Esophagus squamous epithelium (tissue), 4 donors: ENCODE measurements around the gene PHACTR3.

Experiments
- CTCF ChIP-seq, 6 experiments: fragments of 450-650 bp in 4 of 6; fragments of 200-600 bp in 2 of 6; sonication (generic) in 2 of 6; IDR thresholded peaks; one replicate each; pipeline ENCODE4 v1.5.1; 2016 to 2019; ENCODE audit warnings: antibody characterized with exemption in 6 of 6, mild to moderate bottlenecking in 4 of 6, moderate library complexity in 4 of 6
- POLR2A ChIP-seq, 4 donors: fragments of 450-650 bp; IDR thresholded peaks; one replicate each; pipeline ENCODE4 v1.6.1; 2017; ENCODE audit warnings: antibody characterized with exemption in 4 of 4, mild to moderate bottlenecking in 4 of 4, moderate library complexity in 3 of 4

DNA sequence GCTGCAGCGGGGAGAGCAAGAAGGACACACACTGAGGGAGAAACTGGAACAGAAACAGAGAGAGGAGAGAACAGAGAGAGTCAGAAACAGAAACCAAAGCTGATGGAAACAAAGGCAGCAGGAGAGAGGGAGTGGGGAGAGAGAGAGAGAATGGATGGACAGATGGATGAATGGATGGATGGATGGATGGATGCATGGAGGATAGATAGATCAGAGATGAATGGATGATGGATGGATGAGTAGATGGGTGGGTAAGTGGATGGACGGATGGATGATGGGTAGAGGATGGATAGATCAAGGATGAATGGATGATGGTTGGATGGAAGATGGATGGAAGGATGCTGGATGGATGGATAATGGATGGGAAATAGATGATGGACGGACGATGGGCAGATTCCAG is 35.0 kb upstream of the PHACTR3 start:
- TF ChIP-seq CTCF (IDR thresholded peaks at IDR 0.05), result no peak
- no peak for TF ChIP-seq POLR2A (IDR thresholded peaks at IDR 0.05)
